OCI-LY7 (cell line): ENCODE measurements around the gene TNFRSF11A.

Source experiments
- EZH2phosphoT487 ChIP-seq: fragments of 200-600 bp; sonication (generic); IDR thresholded peaks from 2 replicates; pipeline ENCODE4 v1.6.1; 2018; ENCODE audit warnings: low read depth, borderline replicate concordance, mild to moderate bottlenecking, mixed run types, antibody characterized with exemption, low read length, moderate library complexity, mixed read lengths
- TF ChIP-seq, protein P1 (sequence below): fragments of 200-600 bp; sonication (generic); conservative IDR thresholded peaks from 2 replicates; pipeline ENCODE4 v1.5.1; 2014; ENCODE audit warnings: mild to moderate bottlenecking, antibody characterized with exemption, low read length, moderate library complexity, mixed read lengths

DNA sequence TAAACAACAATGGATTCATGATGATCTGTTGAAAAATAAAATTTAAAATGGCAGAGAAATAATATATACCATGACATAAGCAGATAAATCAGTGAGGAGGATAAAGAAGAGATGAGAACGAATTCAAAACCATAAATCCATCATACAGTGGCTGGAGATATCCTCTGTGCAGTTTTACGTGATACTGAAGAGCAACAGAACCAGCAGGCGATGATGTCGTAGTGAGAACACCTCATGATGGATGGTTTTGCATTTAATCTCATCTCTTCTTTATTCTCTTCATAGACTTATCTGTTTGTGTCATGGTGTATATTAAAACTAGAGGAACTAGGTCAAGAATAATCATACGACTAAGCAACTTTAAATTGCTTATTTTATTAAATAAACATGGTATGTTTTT is 56.3 kb downstream of the TNFRSF11A start:
- TF ChIP-seq, protein P1, sequence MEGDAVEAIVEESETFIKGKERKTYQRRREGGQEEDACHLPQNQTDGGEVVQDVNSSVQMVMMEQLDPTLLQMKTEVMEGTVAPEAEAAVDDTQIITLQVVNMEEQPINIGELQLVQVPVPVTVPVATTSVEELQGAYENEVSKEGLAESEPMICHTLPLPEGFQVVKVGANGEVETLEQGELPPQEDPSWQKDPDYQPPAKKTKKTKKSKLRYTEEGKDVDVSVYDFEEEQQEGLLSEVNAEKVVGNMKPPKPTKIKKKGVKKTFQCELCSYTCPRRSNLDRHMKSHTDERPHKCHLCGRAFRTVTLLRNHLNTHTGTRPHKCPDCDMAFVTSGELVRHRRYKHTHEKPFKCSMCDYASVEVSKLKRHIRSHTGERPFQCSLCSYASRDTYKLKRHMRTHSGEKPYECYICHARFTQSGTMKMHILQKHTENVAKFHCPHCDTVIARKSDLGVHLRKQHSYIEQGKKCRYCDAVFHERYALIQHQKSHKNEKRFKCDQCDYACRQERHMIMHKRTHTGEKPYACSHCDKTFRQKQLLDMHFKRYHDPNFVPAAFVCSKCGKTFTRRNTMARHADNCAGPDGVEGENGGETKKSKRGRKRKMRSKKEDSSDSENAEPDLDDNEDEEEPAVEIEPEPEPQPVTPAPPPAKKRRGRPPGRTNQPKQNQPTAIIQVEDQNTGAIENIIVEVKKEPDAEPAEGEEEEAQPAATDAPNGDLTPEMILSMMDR, result no peak
- no peak for TF ChIP-seq EZH2phosphoT487
